ENCODE data around the gene MYCBPAP.
A peak's percentile ranks its signal among the peaks of the same experiment; 100 is the strongest.

MYCBPAP gene

DNA sequence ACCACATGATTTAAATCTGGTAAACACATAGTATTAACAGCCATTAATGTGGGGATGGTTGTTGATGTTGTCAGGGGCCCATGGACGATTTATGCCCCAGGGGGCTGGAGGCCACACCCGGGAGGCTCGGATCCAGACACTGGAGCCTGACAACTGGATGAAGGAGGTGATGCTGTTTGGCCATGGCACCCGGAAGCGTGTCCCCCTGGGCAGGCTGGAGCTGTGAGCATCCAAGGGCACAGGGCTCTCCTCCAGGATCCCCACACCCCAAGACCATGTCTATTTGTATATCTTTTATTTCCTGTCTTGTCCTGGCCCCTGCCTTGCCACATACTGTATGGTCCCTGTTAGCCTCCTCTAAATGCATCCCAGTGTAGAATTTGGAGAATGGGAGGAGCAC lies 25.0 kb upstream of the MYCBPAP start:
- no peak for DNase-seq (ENCODE audit: low read depth, low spot score)
- H3K4me3 ChIP-seq (ENCODE audit: low read length): no peak overlapping the region

GRCh38 chr17:50484386-50485155 lies 23.7 kb upstream of the MYCBPAP start:
- H3K4me3 ChIP-seq (ENCODE audit: low read length): no peak overlapping the region
- DNase-seq (ENCODE audit: low read depth, low spot score): no peak

GRCh38 chr17:50487213-50488096 lies 20.8 kb upstream of the MYCBPAP start:
- no peak overlapping the region for H3K4me3 ChIP-seq (ENCODE audit: low read length)
- no peak for DNase-seq (ENCODE audit: low read depth, low spot score)

GRCh38 chr17:50488880-50489279 lies 19.4 kb upstream of the MYCBPAP start:
- no peak for DNase-seq (ENCODE audit: low read depth, low spot score)
- no peak overlapping the region for H3K4me3 ChIP-seq (ENCODE audit: low read length)

- DNase-seq (ENCODE audit: low read depth, low spot score): no peak
- no peak overlapping the region for H3K4me3 ChIP-seq (ENCODE audit: low read length)
Observed at GRCh38 chr17:50491505-50491904, 16.7 kb upstream of the MYCBPAP start.

GRCh38 chr17:50492214-50492613 lies 16.0 kb upstream of the MYCBPAP start:
- no peak overlapping the region for H3K4me3 ChIP-seq (ENCODE audit: low read length)
- no peak for DNase-seq (ENCODE audit: low read depth, low spot score)

- DNase-seq (ENCODE audit: low read depth, low spot score): no peak
- no peak overlapping the region for H3K4me3 ChIP-seq (ENCODE audit: low read length)
Observed at GRCh38 chr17:50493744-50494143, 14.5 kb upstream of the MYCBPAP start.

DNA sequence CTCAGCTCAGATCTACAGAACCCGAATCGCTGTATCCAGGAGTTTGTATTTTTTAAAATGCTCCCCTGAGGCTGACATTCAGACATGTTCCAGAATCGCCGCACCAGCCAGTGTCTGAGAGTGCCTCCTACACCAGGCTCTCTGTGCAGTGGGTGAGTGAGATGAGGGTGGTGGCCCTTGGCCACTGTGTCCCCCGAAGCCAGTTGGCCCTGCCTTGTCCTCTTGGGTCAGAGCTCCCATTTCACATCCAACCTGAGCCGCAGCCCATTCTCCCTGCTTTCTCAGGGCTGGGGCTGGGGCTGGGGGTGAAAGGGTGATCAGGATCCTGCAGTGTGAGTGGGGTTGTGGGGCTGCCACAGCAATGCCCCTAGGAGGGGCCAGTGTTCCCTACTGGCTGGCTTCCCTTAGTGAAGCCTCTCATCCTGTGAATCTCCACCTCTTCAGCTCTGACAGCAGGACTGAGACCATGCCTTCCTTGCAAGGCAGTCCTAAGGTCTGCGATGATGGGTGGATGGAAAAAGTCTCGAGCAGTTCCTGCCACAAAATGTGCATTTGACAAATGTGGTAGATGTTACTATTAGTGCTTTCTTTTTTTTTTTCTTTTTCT lies 12.9 kb upstream of the MYCBPAP start:
- no peak overlapping the region for H3K4me3 ChIP-seq (ENCODE audit: low read length)
- no peak for DNase-seq (ENCODE audit: low read depth, low spot score)

GRCh38 chr17:50495918-50496317 lies 12.3 kb upstream of the MYCBPAP start:
- no peak for DNase-seq (ENCODE audit: low read depth, low spot score)
- H3K4me3 ChIP-seq (ENCODE audit: low read length): no peak overlapping the region

DNA sequence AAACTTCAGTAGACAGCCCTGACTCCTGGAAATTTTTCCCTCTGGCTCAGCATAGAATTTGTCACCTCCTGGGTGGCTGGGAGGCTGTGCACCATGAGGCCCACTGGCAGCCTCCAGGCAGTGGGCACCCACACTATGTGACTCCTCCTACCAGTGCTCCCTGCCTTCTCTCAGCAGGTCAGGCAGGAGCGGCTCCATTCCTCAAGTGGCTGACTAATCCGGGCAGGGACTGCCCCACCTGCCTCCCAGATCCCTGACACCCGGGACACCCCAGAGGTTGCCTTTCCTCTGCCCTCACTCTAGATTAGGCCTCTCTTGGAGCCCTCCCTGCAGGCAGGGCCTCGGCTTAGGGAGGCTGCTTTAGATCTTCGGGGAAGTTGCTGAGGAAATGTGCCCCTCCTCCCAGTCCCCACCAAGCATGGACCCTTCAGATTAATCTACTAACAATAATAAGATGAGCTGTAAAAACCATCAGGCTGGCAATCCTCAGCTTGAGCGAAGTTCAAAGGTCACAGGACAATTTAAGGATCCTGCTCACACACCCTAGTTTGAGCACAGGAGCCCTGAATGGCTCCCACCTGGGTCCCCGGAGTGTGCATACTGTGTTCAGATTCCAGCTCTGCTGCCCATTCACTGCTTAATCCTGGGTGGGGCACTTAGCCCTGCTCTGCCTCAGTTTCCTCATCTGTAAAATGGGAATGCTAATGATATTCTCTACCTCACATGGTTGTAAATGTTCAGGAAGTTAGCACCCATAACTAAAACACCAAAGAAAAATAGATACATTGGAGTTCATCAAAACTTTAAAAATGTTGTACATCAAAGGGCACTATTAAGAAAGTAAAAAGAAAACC lies 10.0 kb upstream of the MYCBPAP start:
- DNase-seq (ENCODE audit: low read depth, low spot score): no peak
- no peak overlapping the region for H3K4me3 ChIP-seq (ENCODE audit: low read length)

DNA sequence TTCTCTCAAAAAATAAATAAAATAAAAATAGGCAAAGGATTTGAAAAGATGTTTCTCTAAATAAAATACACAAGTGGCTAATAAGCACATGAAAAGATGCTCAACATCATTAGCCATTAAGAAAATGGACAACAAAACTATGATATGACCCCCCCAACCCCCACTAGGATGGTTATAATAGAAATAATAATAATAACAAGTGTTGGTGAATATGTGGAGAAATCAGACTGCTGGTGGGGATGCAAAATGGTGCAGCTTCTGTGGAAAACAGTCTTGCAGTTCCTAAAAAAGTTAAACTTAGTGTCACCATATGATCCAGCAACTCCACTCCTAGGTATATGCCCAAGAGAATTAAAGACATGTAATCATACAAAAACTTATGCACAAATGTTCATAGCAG lies 9.0 kb upstream of the MYCBPAP start:
- DNase-seq (ENCODE audit: low read depth, low spot score): no peak
- H3K4me3 ChIP-seq (ENCODE audit: low read length): no peak overlapping the region

DNA sequence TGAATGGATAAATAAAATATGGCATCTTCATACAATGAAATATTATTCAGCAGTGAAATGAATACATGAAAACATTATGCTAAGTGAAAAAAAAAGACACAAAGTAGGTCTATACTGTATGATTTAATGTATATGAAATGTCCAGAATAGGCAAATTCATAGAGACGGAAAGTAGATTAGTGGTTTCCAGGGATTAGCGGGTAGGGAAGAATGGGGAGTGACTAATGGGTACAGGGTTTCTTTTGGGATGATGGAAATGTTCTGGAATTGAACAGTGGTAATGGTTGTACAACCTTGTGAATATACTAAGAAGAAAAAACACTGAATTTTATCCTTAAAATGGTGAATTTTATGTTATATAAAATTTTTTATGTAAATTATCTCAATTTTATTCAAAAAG lies 8.5 kb upstream of the MYCBPAP start:
- no peak for DNase-seq (ENCODE audit: low read depth, low spot score)
- no peak overlapping the region for H3K4me3 ChIP-seq (ENCODE audit: low read length)

GRCh38 chr17:50501054-50501453 lies 7.2 kb upstream of the MYCBPAP start:
- H3K4me3 ChIP-seq (ENCODE audit: low read length): no peak overlapping the region
- no peak for DNase-seq (ENCODE audit: low read depth, low spot score)

- no peak overlapping the region for H3K4me3 ChIP-seq (ENCODE audit: low read length)
- no peak for DNase-seq (ENCODE audit: low read depth, low spot score)
Observed at GRCh38 chr17:50502301-50502990, 5.8 kb upstream of the MYCBPAP start.

DNA sequence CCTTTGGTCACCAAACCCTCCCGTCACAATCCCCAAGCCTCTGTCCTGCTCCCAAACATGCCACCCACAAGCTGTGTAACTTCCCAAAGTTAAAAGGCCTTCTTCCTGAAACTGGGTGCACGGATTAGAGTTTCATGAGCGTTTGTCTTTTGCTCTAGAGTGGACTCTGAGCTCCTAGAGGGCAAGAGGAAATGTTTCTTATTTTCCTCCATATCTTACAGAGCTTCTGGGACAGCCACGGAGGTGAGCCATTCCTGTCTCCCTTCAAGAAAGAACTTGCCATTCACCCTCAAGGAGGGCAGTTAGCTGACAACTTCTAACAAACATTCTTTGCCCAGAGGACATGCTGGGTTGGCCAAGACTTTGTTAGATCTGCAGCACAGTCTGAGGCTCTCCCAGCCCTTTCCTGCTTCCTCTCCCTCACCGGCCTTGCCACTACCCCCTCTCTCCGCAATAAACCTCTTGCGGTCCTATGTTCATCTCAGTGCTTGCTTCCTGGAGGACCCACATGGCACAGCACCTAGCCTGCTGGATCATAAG lies 2.6 kb upstream of the MYCBPAP start:
- no peak overlapping the region for H3K4me3 ChIP-seq (ENCODE audit: low read length)

DNA sequence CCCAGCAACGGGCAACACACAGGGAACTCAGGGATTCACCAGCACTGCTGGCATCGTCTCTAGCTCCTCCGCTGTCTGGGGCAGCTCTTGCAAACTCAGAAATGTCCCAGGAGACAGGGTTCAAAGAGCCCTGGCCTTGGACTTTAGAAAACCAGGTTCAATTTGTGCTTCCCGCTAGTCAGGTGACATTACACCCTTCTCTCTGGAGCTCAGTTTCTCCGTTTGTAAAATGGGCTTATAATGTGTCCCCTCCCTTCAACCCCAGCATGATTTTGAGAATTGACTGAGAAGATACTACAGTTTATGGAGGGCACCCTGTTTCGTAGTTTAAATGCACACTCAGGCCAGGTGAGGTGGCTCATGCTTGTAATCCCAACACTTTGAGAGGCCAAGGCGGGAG lies 1.9 kb upstream of the MYCBPAP start:
- H3K4me3 ChIP-seq (ENCODE audit: low read length): no peak overlapping the region
- DNase-seq (ENCODE audit: low read depth, low spot score): no peak

More for the DNA sequence above, 2.6 kb upstream of the MYCBPAP start:
- DNase-seq (ENCODE audit: low read depth, low spot score): no peak

DNA sequence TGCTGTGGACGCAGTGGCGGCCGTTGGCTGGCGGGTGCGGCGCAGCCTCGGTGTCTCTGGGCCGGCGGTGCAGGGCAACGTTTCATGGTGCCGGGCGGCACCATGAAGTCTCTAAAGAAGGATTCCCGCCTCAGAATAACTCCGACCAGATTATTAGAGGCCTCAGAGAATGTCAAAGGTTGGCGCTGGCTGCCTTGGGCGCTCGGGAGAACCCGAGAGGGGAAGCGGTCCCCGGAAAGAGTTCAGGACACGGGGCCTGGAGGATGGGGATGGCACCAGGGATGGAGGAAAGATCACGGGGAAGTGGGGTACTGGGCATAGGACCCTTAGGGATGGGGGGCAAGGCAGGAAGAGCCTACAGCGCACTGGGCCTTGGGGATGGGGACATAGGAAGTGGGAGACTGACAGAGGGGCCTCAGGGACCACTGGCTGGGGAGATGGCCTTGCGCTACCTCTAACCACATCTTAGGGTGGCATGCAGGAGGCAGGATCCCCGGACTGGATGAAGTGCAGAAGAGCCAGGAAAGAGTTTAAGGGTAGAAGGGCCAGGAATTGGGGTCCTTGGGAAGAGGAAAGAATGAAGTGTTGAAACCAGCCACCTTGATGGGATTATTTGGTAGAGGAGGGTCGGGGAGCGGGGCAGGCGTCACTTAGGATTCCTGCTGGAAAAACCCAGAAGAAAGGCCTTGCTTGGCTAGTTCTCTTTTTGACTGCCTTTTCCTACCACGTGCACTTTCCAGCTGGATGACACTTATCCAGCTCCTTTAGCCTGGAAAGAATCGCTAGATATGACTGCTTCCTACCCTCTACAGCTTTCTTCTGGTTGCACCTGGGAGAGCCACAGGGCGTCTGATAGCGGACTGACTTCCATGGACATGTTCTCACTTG lies 578 bp downstream of the MYCBPAP start:
- H3K4me3 ChIP-seq (ENCODE audit: low read length): peak overlapping the region; percentile 93
- DNase-seq (ENCODE audit: low read depth, low spot score): no peak
